Esophagus squamous epithelium (tissue), 5 donors: ENCODE results near the gene G0S2. TPM values are rescaled to one million over a fixed set of nuclear protein-coding genes. Genes with fewer than 3 reads are reported as not detected.
"Not testable (repeated sequence)": the region's sequence is repeated elsewhere in the genome, so short reads cannot be mapped to it uniquely, and the experiment has no call there.

ENCODE experiments used
- DNase-seq: peaks from one replicate; lab custom pipeline; 2025; lab: John Stamatoyannopoulos, UW
- H3K27ac ChIP-seq, 4 donors: fragments of 200-600 bp; sonication (generic); one replicate each; pipeline ENCODE4 v1.5.1; 2016 to 2019; ENCODE audit warnings: mild to moderate bottlenecking in 1 of 4
- H3K27me3 ChIP-seq, 4 donors: fragments of 200-600 bp; sonication (generic); 1 replicate in 3 of 4; 2 replicates in 1 of 4; pipeline versions ENCODE4 v1.5.1 to v1.6.0; 2017 to 2021; ENCODE audit warnings: antibody characterized with exemption in 1 of 4
- H3K36me3 ChIP-seq, 3 donors: fragments of 200-600 bp; sonication (generic); one replicate each; pipeline ENCODE4 v1.5.1; 2016 to 2019
- H3K4me1 ChIP-seq, 3 donors: fragments of 200-600 bp; sonication (generic); one replicate each; pipeline ENCODE4 v1.5.1; 2017 to 2019
- H3K4me3 ChIP-seq, 4 donors: fragments of 200-600 bp; sonication (generic); 1 replicate in 3 of 4; 2 replicates in 1 of 4; pipeline ENCODE4 v1.5.1; 2016 to 2019; ENCODE audit warnings: mild to moderate bottlenecking in 2 of 4, moderate library complexity in 1 of 4
- H3K9me3 ChIP-seq, 3 donors: fragments of 200-600 bp; sonication (generic); one replicate each; pipeline ENCODE4 v1.5.1; 2016 to 2019
- POLR2A ChIP-seq, 4 donors: fragments of 450-650 bp; IDR thresholded peaks; one replicate each; pipeline ENCODE4 v1.6.1; 2017; ENCODE audit warnings: antibody characterized with exemption in 4 of 4, mild to moderate bottlenecking in 4 of 4, moderate library complexity in 3 of 4
- WGBS, 2 donors: methylation state at CpG; one replicate each; pipeline ENCODE4 v1.1.5; 2018; 5-methylcytosine and 5-hydroxymethylcytosine counted together
- intact Hi-C: fragments of 100-400 bp; cut with DNase I; formaldehyde crosslinking; loops from one replicate; pipeline ENCODE4 v1.15.0; 2022
- total RNA-seq, 4 donors: library from RNA; depleted of rRNA; stranded (reverse); fragments of >200 nt; gene quantifications; one replicate each; pipeline ENCODE4 v1.1.0, GENCODE V29; 2016
- TF ChIP-seq, protein P1 (sequence below), 6 experiments: fragments of 450-650 bp in 4 of 6; fragments of 200-600 bp in 2 of 6; sonication (generic) in 2 of 6; IDR thresholded peaks; one replicate each; pipeline ENCODE4 v1.5.1; 2016 to 2019; ENCODE audit warnings: antibody characterized with exemption in 6 of 6, mild to moderate bottlenecking in 4 of 6, moderate library complexity in 4 of 6
- donor health status: DM: yes; HTN: yes; CAD: no.

Gene G0S2
- total RNA-seq, 4 donors from 2014 or later = 6.7 to 25.2 (median 7.1) TPM

DNA sequence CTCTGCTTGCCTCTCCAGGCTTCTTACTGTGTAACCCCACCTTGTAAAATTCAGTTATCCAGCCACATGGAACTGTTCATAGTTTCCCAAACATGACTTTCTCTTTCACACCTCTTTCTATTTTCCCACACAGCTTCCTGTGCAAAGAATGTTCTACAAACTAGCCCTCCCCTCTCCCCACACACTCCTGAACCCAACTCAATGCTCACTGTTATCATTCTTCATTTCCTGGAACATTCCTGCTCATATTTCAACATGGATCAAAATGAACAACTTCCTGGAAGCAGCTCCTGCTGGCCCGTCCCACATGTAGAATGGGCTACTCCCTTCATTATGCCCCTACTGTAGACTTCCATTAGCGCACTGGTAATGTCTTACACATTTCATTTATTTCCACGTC lies 21.9 kb downstream of the G0S2 start:
- intact Hi-C loops = loop anchor here (5.0 kb wide), 1 partner anchor 50 kb away; no protein-coding TSS in a partner anchor
- Histone ChIP-seq H3K36me3 (no peaks in the 10 kb centered on the region), H3K4me1 (peaks cover 0 to 12% (median 7%) of the 10 kb centered on the region in 3 donors), H3K9me3 (no peaks in the 10 kb centered on the region), H3K27ac (no peak overlapping the region), H3K4me3 (no peak overlapping the region), H3K27me3 (no peaks in the 10 kb centered on the region)
- DNase-seq = no peak
- 85 to 90% methylated on average over 3 of the region's 3 CpGs for WGBS, 2 donors
- no peak for TF ChIP-seq POLR2A (IDR thresholded peaks at IDR 0.05)
- TF ChIP-seq, protein P1, sequence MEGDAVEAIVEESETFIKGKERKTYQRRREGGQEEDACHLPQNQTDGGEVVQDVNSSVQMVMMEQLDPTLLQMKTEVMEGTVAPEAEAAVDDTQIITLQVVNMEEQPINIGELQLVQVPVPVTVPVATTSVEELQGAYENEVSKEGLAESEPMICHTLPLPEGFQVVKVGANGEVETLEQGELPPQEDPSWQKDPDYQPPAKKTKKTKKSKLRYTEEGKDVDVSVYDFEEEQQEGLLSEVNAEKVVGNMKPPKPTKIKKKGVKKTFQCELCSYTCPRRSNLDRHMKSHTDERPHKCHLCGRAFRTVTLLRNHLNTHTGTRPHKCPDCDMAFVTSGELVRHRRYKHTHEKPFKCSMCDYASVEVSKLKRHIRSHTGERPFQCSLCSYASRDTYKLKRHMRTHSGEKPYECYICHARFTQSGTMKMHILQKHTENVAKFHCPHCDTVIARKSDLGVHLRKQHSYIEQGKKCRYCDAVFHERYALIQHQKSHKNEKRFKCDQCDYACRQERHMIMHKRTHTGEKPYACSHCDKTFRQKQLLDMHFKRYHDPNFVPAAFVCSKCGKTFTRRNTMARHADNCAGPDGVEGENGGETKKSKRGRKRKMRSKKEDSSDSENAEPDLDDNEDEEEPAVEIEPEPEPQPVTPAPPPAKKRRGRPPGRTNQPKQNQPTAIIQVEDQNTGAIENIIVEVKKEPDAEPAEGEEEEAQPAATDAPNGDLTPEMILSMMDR (IDR thresholded peaks at IDR 0.05) = no peak

DNA sequence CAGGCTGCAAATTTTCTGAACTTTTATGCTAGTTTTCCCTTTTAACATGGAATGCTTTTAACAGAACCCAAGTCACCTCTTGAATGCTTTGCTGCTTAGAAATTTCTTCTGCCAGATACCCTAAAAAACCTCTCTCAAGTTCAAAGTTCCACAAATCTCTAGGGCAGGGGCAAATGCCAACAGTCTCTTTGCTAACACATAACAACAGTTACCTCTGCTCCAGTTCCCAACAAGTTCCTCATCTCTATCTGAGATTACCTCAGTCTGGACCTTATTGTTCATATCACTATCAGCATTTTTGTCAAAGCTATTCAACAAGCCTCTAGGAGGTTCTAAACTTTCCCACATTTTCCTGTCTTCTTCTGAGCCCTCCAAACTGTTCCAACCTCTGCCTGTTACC lies 25.5 kb downstream of the G0S2 start:
- H3K27me3 ChIP-seq, H3K4me3 ChIP-seq, intact Hi-C loops, DNase-seq, H3K27ac ChIP-seq, H3K36me3 ChIP-seq, H3K4me1 ChIP-seq, H3K9me3 ChIP-seq: not testable (repeated sequence)

- TF ChIP-seq, protein P1 (IDR thresholded peaks at IDR 0.05) = no peak
- TF ChIP-seq POLR2A (IDR thresholded peaks at IDR 0.05) = no peak
- Histone ChIP-seq H3K36me3 (no peaks in the 10 kb centered on the region), H3K4me1 (no peaks in the 10 kb centered on the region), H3K4me3 (no peak overlapping the region), H3K27me3 (no peaks in the 10 kb centered on the region), H3K9me3 (no peaks in the 10 kb centered on the region), H3K27ac (no peak overlapping the region)
- no peak for DNase-seq
- intact Hi-C loops = no loop called here
- WGBS, 2 donors = 53 to 75% methylated on average over 1 of the region's 1 CpG
Observed at GRCh38 chr1:209702832-209703231, 27.6 kb downstream of the G0S2 start.

DNA sequence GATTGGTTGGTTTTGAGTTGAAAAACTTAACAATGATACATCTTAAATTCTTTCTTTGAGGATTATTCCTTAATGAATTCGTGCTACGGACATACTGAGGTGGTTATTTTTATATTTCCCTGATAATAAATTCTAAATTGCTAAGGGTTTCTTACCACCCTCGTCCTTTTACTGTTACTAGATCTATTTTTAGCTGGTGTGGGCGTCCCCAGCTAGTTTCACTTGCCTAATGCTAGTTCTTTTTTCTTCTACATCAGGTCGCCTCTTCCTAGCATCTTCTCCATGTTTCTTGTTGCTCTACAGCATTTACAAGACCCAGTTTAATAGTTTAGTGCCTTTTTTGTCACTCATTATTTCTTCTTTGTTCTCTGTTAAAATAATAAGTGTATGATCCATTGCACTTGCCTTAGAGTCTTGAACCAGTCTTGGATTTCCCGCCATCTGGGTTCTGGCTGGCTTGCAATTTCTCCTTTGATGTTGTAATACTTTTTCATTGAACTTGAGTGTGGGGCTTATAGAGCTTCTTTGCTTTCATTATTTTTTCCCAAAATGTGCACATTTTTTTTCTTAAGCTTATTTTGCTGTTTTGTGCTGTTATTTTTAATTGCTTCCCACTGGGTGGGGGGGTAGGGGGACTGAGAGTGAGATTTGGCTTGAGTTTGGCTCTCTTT lies 28.8 kb downstream of the G0S2 start:
- TF ChIP-seq, protein P1 (IDR thresholded peaks at IDR 0.05) = no peak
- no peak for TF ChIP-seq POLR2A (IDR thresholded peaks at IDR 0.05)
- Histone ChIP-seq H3K9me3 (no peaks in the 10 kb centered on the region), H3K36me3 (no peaks in the 10 kb centered on the region), H3K4me3 (no peak overlapping the region), H3K27ac (peak overlapping the region in 1 of 4 donors; percentile 31), H3K4me1 (no peaks in the 10 kb centered on the region), H3K27me3 (no peaks in the 10 kb centered on the region)
- WGBS, 2 donors = 51 to 71% methylated on average over 6 of the region's 6 CpGs
- intact Hi-C loops = no loop called here
- DNase-seq = no peak

DNA sequence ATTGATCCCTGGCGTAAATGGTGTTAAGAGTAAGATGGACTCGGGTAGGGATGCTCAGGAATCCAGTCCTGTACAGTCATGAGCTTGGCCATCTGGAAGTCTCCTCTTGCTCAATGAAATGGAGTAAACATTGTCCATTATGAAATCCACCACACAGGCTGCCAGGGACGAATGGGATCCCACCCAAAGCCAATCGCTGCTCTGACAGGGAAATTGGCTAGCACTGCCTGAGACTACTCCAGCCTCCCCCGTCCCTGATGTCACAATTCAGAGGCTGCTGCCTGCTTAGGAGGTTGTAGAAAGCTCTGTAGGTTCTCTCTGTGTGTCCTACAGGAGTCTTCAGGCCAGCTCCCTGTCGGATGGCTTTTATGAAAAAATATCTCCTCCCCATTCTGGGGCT lies 29.4 kb downstream of the G0S2 start, which contains the start of gene HSD11B1:
Gene HSD11B1, plus strand, starts transcription at position 263 of the 400 bp plus-strand sequence. Its CDS starts 97 bp downstream, at position 360.
- H3K4me1 ChIP-seq = no peaks in the 10 kb centered on the region
- no peaks in the 10 kb centered on the region for H3K27me3 ChIP-seq
- no peak for DNase-seq
- peak within 1 kb of the TSS in 2 of 4 donors; percentile 61 to 77 for H3K27ac ChIP-seq
- H3K36me3 ChIP-seq = no peaks in the 10 kb centered on the region
- intact Hi-C loops = no loop called here
- no peak for TF ChIP-seq POLR2A (IDR thresholded peaks at IDR 0.05)
- 64 to 74% methylated on average over 6 of the region's 6 CpGs for WGBS, 2 donors
- H3K4me3 ChIP-seq = peak within 1 kb of the TSS in 1 of 4 donors; percentile 29
- no peaks in the 10 kb centered on the region for H3K9me3 ChIP-seq

- 64 to 83% methylated on average over 1 of the region's 2 CpGs for WGBS, 2 donors
- no peaks in the 10 kb centered on the region for H3K27me3 ChIP-seq
- no peaks in the 10 kb centered on the region for H3K4me1 ChIP-seq
- intact Hi-C loops = no loop called here
- H3K36me3 ChIP-seq = no peaks in the 10 kb centered on the region
- H3K27ac ChIP-seq = peak overlapping the region in 2 of 4 donors; percentile 61 to 77
- H3K9me3 ChIP-seq = no peaks in the 10 kb centered on the region
- TF ChIP-seq POLR2A (IDR thresholded peaks at IDR 0.05) = no peak
- TF ChIP-seq, protein P1 (IDR thresholded peaks at IDR 0.05) = no peak
- H3K4me3 ChIP-seq = peak overlapping the region in 1 of 4 donors; percentile 29
- no peak for DNase-seq
Observed at GRCh38 chr1:209705033-209705598, 29.9 kb downstream of the G0S2 start.
